Mucosa of stomach (tissue), 1 donor: ENCODE measurements around the gene TMEM256.
"Not testable (repeated sequence)": the region's sequence is repeated elsewhere in the genome, so short reads cannot be mapped to it uniquely, and the experiment has no call there.

Experiments used
- H3K27me3 ChIP-seq: one replicate; pipeline ENCODE4 v1.7.0; 2013; ENCODE audit warnings: mild to moderate bottlenecking, low read length; ENCODE audit not compliant: control insufficient read depth, insufficient read depth
- H3K36me3 ChIP-seq: one replicate; pipeline ENCODE4 v1.7.0; 2013; ENCODE audit warnings: low read length; ENCODE audit not compliant: control insufficient read depth, insufficient read depth
- H3K4me1 ChIP-seq: one replicate; pipeline ENCODE4 v1.7.0; 2013; ENCODE audit warnings: mild to moderate bottlenecking, low read length; ENCODE audit not compliant: control insufficient read depth, insufficient read depth
- H3K4me3 ChIP-seq: one replicate; pipeline ENCODE4 v1.7.0; 2013; ENCODE audit warnings: low read length
- H3K9ac ChIP-seq: one replicate; pipeline ENCODE4 v1.7.0; 2013; ENCODE audit warnings: mild to moderate bottlenecking, low read length, moderate library complexity
- H3K9me3 ChIP-seq: one replicate; pipeline ENCODE4 v1.7.0; 2013; ENCODE audit warnings: mild to moderate bottlenecking, low read length, moderate library complexity; ENCODE audit not compliant: control insufficient read depth
- donor health status: Pancreatic carcinoma.

The TMEM256 gene

DNA sequence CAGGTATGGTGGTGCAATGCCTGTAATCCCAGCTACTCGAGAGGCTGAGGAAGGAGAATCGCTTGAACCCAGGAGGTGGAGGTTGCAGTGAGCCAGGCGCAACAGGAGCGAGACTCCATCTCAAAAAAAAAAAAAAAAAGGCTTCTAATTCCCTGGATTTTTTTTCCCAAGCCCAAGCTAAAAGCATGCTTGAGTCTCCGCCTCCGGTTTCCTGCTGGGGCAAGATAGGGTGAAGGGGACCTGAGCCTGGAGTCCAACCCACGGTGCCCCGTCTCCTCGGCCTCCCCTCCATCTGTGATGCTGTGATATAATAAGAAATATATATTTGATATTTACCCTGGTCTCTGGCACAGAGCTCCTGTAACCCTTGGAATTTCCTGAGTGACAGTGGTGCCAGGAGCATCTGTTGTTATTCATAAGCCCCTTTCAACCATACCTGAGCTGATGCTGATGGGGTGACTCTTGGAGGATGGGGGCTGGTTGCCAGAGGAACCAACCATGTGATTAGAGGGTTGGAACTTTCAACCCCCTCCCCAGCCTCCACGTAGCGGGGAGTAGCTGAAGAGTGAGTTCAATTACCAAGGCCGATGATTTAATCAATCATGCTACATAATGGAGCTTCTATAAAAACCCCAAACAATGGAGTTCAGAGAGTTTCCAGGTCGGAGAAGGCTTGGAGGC is 35.8 kb downstream of the TMEM256 start:
- no peaks in the 10 kb centered on the region for H3K36me3 ChIP-seq
- H3K9me3 ChIP-seq: no peaks in the 10 kb centered on the region
- H3K4me3 ChIP-seq: no peak overlapping the region
- no peaks in the 10 kb centered on the region for H3K4me1 ChIP-seq
- peaks cover 6% of the 10 kb centered on the region for H3K27me3 ChIP-seq
- no peak overlapping the region for H3K9ac ChIP-seq

DNA sequence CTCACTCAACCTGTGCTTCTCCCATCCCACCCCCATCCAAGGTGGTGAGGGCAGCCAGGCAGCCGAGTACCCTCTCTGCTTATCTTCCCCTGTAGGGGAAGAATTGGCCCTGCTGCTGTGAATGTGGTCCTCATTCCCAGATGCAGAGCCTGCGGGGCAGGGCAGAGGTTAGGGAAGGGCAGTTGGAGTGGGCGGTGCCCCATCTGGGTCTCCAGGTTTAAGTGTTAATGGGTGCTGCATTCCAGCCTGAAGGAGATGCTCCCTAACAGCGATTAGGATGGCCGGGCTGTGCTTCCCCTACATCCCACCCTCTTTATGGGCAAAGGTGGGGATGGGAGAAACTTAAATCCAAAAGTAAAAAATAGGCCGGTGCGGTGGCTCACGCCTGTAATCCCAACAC is 36.8 kb downstream of the TMEM256 start:
- Histone ChIP-seq H3K4me3 (no peak overlapping the region), H3K4me1 (no peaks in the 10 kb centered on the region), H3K36me3 (no peaks in the 10 kb centered on the region), H3K9ac (no peak overlapping the region), H3K9me3 (no peaks in the 10 kb centered on the region), H3K27me3 (peaks cover 7% of the 10 kb centered on the region)

DNA sequence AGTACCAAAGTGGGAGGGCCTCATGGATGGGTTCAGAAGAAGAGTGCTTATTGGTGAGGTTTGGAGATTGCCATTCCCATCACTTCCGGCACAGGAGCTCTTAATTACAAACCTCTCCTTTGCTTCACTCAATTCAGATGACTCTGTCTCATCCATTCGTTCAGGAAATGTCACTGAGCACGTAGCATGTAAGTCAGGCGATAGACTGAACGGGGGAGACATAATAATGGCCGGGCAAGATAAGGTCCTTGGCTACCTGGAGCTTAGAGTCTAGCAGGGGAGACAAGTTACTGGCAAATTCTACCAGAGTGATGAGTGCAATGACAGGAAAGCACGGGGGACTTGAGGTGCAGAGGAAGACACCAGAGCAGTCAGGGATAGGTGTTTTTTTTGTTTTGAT is 37.9 kb downstream of the TMEM256 start:
- not testable (repeated sequence) for H3K36me3 ChIP-seq, H3K9ac ChIP-seq, H3K27me3 ChIP-seq, H3K4me3 ChIP-seq, H3K4me1 ChIP-seq, H3K9me3 ChIP-seq

DNA sequence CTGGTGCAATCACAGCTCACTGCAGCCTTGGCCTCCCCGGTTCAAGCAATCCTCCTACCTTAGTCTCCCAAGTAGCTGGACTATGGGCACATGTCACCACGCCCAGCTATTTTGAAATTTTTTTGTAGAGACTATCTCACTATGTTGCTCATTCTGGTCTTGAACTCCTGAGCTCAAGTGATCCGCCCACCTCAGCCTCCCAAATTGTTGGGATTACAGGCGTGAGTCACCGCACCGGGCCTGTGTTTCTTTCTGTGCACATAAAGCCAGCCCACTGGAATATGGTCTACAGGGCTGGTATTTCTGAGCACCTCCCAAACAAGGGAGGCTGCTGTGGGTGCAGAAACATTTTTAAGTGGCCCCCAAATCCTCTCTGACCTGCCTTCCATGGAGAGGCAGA is 40.6 kb downstream of the TMEM256 start:
- no peak overlapping the region for H3K4me3 ChIP-seq
- no peaks in the 10 kb centered on the region for H3K4me1 ChIP-seq
- H3K9me3 ChIP-seq: no peaks in the 10 kb centered on the region
- peaks cover 3% of the 10 kb centered on the region for H3K27me3 ChIP-seq
- no peak overlapping the region for H3K9ac ChIP-seq
- H3K36me3 ChIP-seq: no peaks in the 10 kb centered on the region

DNA sequence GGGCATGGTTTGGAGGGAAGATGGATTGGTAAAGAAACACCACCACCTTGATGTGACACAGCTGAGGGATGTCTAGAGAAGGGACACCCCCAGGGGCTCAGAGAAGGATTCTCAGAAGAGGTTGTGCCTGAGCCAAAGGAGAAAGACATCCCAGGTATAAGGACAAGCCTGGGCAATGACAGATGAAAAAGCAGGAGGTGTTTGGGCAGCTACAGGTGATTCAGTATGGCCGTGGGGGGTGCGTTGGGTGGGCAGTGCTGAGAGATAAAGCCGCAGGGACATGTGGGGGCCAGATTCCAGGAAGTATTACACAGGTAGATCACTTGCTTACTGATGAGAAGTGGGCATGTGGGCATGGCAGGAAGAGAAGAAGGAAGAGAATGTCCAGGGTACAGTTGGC is 42.0 kb downstream of the TMEM256 start:
- Histone ChIP-seq H3K4me3 (no peak overlapping the region), H3K36me3 (no peaks in the 10 kb centered on the region), H3K4me1 (no peaks in the 10 kb centered on the region), H3K9me3 (no peaks in the 10 kb centered on the region), H3K27me3 (peaks cover 3% of the 10 kb centered on the region), H3K9ac (no peak overlapping the region)

DNA sequence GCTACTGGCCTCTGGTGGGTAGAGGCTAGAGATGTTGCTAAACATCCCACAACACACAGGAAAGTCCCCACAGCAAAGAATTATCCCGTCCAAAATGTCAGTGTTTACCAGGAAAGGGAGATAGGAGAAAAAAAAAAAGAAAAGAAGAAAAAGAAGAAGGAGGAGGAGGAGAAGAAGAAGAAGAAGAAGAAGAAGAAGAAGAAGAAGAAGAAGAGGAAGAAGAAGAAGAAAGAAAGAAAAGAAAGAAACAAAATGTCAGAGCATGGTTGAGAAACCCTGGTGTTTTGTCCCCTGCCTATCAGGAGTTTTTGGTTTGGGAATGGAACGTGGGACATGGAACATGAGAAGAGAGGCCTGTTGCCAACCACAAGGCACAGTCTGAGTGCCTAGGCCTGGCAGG is 46.5 kb downstream of the TMEM256 start:
- H3K4me3 ChIP-seq: no peak overlapping the region
- peaks cover 40% of the 10 kb centered on the region for H3K4me1 ChIP-seq
- H3K9ac ChIP-seq: no peak overlapping the region
- H3K27me3 ChIP-seq: peaks cover 8% of the 10 kb centered on the region
- no peaks in the 10 kb centered on the region for H3K9me3 ChIP-seq
- H3K36me3 ChIP-seq: no peaks in the 10 kb centered on the region

DNA sequence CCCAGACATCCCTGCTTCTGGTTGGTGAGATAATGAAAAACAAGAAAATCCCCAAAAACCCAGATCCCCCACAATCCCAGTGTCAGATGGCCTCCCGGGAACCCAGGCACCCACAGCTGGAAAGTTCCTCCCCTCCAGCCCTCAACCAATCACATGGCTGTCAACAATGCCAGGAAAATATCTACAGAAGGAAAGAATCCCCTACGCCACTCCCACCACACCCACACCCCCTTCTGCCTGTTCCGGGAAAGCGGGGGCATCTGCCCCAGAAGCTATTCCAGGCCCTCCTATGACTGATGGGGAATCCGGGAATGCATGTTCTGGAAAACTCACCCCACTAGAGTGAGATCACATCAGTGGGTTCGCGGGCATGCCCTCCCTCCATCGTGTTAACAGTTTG is 47.1 kb downstream of the TMEM256 start:
- Histone ChIP-seq H3K9me3 (no peaks in the 10 kb centered on the region), H3K27me3 (peaks cover 6% of the 10 kb centered on the region), H3K9ac (no peak overlapping the region), H3K4me1 (peaks cover 41% of the 10 kb centered on the region), H3K36me3 (no peaks in the 10 kb centered on the region), H3K4me3 (no peak overlapping the region)

DNA sequence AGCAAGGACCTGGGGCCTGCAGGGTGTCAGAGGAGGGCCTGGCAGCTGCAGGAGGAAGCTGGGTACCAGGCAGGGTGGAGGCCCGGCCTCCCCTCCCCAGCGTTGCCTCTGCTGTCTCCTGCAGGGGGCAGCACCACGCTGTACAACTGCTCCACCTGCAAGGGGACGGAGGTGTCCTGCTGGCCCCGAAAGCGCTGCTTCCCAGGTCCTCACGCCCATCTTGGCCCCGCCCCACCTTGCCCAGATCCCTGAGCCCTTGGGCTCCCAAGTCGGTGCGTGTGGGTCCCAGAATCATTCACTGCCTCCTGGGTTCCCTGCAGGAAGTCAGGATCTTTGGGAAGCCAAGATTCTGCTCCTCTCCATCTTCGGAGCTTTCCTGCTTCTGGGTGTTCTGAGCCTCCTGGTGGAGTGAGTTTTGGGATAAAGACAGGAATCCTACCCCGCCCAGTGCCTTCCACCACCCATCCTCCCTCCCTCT is 47.8 kb downstream of the TMEM256 start:
- Histone ChIP-seq H3K36me3 (no peaks in the 10 kb centered on the region), H3K9me3 (no peaks in the 10 kb centered on the region), H3K4me3 (no peak overlapping the region), H3K9ac (peak overlapping the region; percentile 23), H3K4me1 (peaks cover 44% of the 10 kb centered on the region), H3K27me3 (peaks cover 6% of the 10 kb centered on the region)

DNA sequence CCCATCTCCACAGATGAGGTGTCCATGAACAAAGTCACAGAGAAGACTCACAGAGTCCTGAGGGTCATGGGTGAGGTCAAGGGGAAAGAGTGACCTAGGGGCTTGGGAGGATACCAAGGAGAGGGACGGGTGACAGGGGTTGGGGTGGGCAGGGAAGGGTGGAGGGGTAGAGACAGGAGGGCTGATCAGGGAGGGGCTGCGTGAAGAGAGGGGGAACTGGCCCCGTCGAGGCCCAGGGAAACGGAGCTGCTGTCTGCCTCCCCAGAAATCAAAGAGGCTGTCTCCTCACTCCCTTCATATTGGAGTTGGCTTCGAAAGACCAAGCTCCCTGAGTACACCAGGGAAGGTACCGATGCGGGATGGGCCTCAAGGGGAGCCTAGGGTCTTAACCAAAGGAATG is 48.3 kb downstream of the TMEM256 start:
- H3K9ac ChIP-seq: no peak overlapping the region
- no peak overlapping the region for H3K4me3 ChIP-seq

DNA sequence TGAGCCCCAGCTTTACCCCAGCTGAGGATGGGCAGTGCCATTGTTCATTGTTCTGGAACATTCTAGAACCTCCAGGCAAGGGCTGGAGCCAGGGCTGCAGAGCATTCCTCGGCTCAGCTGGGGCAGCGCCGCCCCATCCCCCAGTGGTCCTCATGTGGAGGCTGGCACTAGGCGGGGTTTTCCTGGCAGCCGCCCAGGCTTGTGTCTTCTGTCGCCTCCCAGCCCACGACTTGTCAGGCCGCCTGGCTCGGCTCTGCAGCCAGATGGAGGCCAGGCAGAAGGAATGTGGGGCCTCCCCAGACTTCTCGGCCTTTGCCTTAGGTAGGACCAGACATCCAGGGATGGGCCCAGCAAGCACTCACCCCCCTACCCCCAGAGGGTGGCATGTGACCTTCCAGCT is 48.8 kb downstream of the TMEM256 start, which contains the start of gene TMEM95:
Gene TMEM95, plus strand, starts transcription at position 104 of the 400 bp plus-strand sequence. Its CDS starts 49 bp downstream, at position 153.
- peaks cover 6% of the 10 kb centered on the region for H3K27me3 ChIP-seq
- H3K4me1 ChIP-seq: peaks cover 48% of the 10 kb centered on the region
- no peaks in the 10 kb centered on the region for H3K36me3 ChIP-seq
- H3K4me3 ChIP-seq: no peak within 1 kb of the TSS
- H3K9me3 ChIP-seq: no peaks in the 10 kb centered on the region
- peak within 1 kb of the TSS; percentile 23 for H3K9ac ChIP-seq

More for the DNA sequence above, 48.3 kb downstream of the TMEM256 start:
- peaks cover 6% of the 10 kb centered on the region for H3K27me3 ChIP-seq
- peaks cover 48% of the 10 kb centered on the region for H3K4me1 ChIP-seq
- H3K9me3 ChIP-seq: no peaks in the 10 kb centered on the region
- no peaks in the 10 kb centered on the region for H3K36me3 ChIP-seq

DNA sequence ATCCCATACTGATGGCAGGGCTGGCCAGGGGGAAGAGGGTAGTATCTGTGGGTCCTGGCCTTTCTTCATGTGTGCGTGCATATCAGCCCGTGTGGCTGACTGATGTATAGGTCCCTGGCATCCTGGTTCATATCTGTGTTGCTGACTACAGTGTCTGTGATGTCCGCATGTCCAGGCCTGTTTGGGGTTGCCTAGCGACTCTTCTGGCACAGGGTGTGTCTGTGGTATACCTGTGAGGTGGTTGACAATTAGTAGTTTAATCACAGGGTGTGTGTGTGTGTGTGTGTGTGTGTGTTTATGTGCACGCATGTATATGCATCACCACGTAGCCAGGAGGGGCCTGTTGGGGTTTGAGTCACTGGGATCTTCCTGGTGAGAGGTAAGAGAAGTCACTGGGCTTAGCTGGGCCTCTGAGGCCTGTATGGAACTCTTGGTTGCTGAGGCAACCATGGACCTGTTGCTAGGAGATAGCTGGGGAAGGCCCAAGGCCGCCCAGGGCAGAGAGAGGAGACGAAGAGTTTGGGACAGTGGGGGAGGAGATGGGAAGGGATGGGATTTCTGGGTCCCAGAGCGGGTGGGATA is 49.5 kb downstream of the TMEM256 start:
- Histone ChIP-seq H3K4me3 (no peak overlapping the region), H3K4me1 (peaks cover 52% of the 10 kb centered on the region), H3K9ac (no peak overlapping the region), H3K36me3 (no peaks in the 10 kb centered on the region), H3K9me3 (no peaks in the 10 kb centered on the region), H3K27me3 (peaks cover 6% of the 10 kb centered on the region)
